GM21825 (cell line): ENCODE measurements around the gene FBXO28.
A peak's percentile ranks its signal among the peaks of the same experiment; 100 is the strongest.

Experiments
- ATAC-seq: cut with Tn5 transposase; IDR thresholded peaks from one replicate; pipeline ENCODE4 v1.9.1; 2021; ENCODE audit warnings: mild to moderate bottlenecking, moderate library complexity; ENCODE audit not compliant: unreplicated experiment

FBXO28 gene

DNA sequence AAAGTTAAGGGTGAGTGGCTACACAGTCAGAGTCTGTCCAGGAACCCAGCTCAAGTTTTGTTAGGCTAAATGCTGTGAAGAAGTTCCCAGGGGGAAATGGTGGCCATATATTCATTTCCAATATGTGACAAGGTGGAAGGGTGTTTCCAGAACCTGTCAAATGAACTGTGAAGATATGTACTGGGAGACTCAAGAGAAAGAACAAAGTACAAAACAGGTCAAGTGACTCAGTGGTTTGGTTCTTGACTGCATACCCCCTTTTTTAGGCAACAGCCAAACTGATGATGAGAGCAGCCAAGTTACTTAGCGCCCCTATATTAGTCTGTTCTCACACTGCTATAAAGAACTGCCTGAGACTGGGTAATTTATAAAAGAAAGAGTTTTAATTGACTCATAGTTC, 18.6 kb upstream of the FBXO28 start:
- no peak for ATAC-seq

DNA sequence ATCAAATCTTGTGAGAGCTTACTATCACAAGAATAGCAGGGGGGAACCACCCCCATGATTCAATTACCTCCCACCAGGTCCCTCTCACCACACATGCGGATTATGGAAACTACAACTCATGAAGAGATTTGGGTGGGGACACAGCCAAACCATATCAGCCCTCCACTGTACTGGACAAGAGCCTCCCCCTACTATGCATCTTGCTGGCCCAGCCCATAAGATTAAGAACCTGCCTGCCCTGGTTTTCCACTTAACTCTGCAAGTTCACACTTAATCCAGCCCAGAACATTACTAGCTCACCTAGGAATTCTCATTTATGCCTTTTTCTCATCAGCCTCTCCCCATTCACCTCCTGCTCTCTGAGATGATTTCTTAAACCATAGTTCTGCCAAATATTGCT, 18.0 kb upstream of the FBXO28 start:
- no peak for ATAC-seq

DNA sequence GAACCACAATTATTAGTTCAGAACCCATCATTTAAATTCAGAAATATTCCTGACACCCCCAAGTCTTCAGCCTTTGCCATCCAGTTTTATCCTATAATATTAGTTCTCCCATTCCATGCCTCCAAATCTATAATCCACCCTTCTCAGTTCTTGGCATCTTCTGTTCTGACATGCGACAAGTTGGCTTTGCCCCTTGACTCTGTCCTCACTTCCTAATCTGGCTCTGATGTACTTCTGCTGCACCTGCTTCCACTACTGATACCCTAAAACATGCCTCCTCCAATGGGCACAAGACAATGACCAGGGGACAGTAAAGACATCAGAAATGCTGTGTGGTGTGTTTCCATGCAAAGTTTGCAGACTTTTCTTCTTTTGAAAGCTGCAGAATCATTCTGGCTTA, 17.1 kb upstream of the FBXO28 start:
- no peak for ATAC-seq

DNA sequence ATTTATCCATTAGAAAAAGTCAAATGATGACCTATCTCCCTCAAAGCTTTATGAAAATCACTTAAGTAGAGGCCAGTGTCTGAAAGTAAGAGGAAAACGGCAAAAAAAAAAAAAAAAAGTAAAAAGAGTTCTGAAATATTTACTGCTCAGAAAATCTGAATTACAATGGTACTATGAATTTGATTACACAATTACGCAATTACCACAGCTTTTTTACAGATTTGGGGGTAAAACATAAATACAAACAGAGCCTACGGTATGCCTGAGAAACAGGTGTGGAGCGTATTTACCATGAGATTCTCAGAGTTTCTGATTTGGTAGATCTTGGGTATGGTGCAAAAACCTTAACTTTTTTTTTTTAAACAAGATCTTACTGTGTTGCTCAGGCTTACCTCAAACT, 15.9 kb upstream of the FBXO28 start:
- no peak for ATAC-seq

DNA sequence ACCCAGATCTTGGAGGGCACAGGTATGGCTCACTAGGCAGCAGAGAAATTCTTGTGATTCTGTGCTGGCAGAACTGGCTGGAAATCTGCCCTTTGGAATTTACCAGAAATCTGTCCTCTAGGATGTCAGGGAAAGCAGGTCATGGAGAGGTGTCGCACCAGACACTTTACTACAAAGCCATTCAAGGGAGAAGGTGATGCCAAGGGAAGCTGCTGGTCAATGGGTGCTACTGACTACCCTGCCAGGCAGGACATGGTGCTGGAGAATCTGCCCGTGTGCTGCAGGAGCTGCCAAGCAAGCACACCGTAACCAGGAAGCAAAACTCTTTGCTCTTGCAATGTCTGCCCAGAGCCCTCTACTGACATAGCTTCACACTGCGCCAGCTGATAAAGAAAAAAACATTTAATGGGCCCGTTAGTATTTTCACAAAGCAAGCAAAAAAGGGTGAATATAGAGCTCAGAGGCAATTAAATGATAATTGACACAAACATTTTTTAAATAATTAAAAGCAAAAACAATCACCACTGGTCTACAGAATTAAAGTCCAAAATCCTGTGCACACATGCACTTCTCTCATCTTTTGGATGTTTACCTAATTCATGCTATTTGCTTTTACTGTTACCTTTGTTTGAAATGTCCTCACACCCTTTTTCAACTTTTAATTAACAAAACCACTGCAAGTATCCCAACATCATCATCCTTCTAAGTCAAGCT, 7.2 kb upstream of the FBXO28 start:
- peak; percentile 68 for ATAC-seq

DNA sequence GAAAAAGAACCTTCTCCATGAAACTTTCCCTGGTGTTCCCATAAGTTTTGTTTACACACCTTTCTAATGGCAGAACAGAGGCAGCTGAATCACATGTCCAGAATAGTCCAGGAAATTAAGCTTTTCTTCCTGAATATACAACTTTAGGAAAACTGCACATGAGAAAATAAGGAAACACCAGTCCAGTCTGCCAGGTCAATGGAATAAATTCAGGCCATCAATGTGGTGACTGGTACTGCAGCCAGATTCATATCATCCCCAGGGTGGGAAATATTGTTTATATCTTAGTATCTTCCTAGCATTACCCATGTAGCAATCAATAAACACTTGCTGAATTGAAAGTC, 6.7 kb upstream of the FBXO28 start:
- ATAC-seq = no peak

DNA sequence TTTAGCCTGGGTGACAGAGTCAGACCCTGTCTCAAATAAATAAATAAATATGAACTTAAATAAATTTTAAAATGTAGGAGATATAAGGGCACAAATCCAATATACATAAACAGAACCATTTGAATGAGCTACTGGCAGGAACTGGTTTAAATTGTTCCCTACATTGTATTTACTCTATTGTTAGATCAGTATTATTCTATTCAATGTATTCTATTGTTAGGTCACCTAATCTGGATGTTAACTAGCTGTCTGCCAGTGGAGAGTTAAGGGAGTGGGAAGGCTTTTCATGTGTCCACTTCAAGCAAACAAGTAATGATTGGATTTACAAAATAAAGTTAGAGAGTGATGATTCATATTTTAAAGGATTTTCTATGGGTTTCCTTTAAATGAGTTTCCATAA, 4.9 kb upstream of the FBXO28 start:
- ATAC-seq = no peak

DNA sequence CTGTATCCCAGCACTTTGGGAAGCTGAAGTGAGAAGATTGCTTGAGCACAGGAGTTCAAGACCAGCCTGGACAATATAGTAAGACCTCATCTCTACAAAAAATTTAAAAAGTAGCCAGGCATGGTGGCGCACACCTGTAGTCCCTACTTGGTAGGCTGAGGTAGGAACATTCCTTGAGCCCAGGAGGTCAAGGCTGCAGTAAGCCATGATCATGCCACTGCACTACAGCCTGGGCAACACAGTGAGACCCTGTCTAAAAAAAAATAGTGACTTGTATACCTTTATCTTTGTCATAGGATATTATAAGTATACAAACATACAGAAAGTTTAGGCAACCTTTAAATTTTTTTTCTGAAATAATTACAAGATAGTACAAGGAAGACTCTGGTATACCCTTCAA, 3.9 kb upstream of the FBXO28 start:
- ATAC-seq = no peak

DNA sequence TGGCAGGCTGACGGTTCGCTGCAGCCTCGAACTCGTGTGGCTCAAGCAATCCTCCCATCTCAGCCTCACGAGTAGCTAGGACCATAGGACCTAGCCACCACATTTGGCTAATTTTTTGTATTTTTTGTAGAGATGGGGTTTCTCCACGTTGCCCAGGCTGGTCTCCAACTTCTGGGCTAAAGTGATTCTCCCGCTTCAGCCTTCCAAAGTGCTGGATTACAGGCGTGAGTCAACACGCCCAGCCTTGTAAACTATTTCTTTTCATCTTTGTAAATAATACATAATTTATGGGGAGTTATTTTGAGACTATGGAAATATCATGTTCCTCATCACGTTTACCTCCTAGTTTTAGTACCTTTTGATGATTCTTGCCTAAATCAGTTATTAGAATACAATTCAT, 906 bp upstream of the FBXO28 start:
- ATAC-seq = no peak

DNA sequence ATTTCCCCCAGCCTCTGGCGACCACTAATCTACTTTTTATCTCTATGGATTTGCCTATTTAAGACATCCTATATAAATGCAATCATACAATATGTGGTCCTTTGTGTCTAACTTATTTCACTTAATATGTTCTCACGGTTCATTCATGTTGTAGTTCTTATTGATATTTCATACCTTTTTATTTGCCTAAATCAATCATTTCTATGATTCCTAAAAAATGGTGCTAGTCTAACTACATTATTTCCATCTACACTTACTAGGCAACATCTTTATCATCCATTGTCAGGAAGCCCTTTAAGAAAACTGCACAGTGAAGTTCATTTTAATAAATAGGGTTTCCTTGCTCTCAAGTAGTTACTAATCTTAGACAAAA, 380 bp upstream of the FBXO28 start:
- ATAC-seq = peak; percentile 4

DNA sequence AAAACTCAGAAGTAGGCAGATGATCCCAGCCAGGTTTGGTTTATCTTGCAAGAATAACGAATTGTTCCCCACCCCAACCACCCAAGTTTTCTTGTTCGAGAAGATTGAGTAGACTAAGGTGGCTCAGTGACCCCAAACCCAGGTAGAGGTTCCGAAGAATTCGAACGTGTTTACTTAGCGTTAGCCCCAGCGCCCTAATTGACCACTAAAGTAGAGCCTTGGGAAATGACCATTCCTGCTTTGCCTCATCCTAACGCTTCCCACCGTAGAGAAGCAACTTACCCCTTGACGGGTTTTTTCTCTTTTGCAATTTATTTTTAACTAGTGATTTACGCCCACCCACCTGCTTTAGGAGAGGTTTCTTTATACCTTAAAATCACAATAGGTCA, 870 bp downstream of the FBXO28 start:
- ATAC-seq = peak; percentile 11

DNA sequence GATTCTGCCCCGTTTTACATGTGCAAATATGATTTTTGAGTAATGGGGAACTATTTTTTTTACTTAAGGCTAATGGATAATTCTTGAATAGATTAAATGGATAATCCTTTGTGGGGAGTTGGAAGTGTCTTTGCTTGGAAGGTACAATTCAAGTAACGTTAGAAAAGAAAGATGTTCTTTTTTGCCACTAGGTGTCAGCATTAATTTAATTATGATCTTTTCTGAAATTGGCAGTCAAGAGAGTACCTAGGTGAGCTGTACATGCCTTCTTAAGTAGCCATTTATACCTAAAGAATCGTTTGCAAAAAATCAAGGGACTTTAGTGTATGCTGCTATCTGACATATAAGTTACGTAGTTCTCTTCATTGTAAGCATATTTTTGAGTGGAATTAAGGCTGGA, 2.2 kb downstream of the FBXO28 start:
- no peak for ATAC-seq

DNA sequence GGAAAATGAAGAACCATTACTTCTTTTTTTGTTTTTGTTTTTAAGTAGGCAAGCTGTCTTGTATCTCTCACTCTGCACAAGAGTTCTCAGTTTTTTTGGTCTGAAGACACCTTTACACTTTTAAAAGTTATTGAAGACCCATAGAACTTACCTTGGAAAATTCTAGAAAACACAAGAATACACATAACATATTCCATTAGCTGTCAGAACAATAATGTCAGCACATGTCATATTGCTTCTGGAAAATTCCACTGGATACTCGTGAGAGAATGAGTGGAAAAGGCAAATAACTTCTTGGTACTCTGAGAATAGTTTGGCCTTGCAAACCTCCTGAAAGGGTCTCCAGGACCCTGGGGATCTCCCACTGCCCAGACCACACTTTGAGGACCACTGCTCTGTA, 4.8 kb downstream of the FBXO28 start:
- no peak for ATAC-seq

DNA sequence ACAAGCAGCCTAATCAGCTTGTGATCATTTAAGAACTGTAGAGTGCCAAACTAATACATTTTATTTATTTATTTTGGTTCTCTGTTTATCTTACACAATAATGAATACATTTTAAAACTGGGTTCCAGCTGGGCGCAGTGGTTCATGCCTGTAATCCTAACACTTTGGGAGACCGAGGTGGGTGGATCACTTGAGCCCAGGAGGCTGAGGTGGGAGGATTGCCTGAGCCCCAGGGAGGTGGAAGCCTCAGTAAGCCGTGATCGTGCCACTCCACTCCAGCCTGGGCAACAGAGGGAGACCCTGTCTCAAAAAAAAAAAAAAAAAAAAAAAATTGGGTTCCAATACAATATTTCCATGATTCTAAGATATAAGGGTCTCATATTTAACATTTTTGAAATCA, 9.2 kb downstream of the FBXO28 start:
- ATAC-seq = no peak

DNA sequence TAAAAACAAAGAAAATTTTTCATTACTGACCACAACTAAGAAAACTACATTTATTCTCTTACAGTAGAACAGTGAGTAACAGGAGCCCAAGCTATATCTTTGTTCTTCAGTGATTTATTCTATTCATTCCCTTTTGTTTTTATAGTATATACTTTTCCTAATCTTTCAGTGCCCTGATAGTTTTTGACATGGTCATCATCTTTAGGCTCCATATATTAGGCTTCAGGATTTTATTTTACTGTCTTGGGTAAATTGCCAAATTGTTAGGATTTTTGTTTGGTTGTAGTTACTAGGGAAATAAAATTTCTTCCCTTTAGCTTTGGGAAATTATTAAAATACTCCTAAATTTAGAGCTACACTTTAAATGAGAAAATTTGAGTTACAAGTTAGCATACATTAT, 10.3 kb downstream of the FBXO28 start:
- no peak for ATAC-seq

DNA sequence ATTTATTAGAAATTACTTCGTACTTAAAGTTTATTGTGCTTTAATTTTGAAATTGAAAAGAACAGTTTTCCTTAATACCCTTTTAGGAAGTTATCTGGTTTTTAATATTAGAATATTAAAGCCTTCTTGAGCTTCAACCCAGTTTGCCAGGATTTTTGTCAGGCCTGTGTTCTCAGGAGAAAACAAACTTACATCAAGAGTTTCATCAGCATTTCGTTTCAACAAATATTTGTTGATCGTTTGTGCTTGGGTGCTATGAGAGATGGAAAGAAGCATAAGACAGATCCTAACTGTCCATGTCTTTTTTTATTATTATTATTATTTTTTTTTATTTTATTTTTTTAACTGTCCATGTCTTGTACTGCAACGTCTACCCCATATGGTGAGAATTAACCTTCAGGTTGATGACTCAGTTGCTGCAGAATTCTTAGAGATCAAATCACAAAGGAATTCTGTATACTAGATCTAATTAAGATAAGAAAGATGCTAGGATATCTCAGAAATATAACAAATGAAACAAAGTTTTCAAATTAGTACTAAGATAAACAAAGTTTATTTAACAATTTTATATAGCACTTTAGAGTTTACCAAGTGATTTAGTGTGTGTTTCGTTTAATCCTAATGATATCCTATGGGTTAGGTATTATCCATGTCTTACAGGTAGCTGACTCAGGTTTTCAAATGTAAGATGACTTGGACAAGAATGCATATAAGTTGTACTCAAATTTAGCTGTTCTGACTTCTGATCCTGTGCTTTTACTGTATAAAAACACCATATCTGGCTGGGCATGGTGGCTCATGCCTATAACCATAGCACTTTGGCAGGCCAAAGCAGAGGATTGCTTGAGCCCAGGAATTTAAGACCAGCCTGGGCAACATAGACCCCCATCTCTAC, 14.3 kb downstream of the FBXO28 start:
- ATAC-seq = no peak

DNA sequence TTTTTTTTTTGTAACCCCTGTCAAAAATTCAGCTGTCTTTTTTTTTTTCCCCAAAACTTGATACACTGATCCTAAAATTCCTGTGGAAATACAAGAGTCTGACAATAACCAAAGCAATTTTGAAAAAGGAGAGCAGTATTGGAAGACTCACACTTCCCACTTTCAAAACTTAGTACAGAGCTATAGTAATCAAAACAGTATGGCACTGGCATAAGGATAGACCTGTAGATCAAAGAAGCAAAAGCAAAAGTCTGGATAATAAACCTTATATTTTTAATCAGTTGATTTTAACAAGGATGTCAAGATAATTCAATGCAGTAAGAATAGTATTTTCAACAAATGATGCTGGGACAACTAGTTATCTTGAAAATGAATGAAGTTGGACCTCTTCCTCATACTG, 17.3 kb downstream of the FBXO28 start:
- no peak for ATAC-seq

DNA sequence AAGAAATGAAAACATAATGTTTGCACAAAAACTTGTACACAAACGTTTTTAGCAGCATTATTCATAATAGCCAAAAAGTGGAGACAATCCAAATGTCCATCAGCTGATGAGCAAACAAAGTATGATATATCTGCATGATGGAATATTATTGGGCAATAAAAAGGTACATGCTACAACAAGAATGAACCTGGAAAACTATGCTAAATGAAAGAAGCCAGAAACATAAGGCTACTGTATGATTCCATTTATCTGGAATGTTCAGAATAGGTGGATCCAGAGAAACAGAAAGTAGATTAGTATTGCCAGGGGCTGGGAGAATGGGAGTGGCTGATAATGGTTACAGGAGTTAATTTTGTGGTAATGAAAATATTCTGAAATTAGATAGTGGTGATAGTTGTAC, 19.0 kb downstream of the FBXO28 start:
- ATAC-seq = no peak

DNA sequence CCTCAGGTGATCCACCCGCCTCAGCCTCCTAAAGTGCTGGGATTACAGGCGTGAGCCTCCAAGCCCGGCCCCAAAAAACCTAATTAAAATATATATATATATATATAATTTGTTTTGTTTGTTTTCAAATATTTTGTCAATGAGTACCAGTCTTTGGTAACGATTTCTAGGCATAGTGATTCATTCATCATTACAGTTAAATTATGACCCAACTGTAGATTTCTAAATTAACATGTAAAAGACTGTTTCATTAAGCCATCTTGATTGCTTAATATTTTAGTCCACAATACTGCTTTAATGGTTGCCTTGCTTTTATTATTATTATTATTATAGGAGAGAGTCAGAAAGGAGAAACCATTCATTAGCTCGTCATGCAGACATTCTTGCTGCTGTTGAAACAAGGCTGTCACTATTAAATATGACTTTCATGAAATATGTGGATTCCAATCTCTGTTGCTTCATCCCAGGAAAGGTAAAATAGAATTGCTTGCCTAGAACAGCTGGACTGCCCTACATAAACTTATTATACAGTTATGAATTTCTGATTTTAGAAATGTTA, 19.9 kb downstream of the FBXO28 start:
- ATAC-seq = no peak

DNA sequence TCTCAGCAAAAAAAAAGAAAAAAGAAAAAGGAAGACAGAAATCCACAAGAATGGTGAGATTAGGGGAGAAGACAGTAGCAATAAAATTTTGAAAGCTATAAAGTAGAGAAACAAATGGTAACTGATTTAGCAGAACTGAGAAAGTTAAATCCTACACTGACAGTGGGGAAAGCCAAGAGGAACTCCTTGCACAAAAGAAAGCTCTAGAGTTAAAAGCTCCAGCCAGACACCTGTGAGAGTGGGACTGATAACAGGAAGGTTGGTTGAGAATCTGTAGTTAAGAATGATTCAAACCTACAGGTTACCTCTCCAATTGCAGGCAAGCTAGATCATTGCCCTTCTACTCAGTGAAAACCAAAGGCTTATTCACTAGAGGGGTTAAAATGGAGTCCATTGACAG, 23.6 kb downstream of the FBXO28 start:
- no peak for ATAC-seq

DNA sequence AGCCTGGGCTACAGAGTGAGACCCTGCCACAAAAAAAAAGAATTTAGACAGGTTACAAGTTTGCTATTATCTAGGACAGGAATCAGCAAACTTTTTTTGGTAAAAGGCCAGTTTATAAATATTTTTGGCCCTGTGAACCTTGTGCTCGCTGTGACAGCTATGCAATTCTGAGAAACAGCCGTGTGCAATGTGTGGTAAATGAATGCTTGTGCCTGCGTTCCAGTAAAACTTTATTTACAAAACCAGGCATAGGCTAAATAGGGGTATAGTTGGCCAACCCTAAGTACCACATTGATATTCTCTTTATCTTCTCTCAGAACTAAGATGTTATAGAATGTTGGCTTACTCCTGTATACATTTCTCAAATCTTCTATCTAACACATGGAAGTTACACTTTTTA, 24.3 kb downstream of the FBXO28 start:
- no peak for ATAC-seq

DNA sequence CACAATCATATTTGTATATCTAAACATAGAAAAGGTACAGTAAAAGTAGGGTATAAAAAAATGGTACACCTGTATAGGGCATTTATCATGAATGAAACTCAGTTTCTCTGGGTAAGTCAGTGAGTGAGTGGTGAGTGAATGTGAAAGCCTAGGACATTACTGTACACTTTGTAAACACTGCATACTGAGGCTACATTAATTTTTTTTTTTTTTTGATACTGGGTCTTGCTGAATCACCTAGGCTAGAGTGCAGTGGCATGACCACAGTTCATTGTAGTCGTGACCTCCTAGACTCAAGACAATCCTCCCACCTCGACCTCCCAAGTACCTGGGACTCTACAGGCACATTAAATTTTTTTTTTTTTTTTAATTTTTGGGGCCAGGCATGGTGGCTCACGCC, 27.8 kb downstream of the FBXO28 start:
- ATAC-seq = no peak
